Thyroid gland (tissue), 4 donors: ENCODE results near the gene ARPC2.

ENCODE experiments used
- POLR2A ChIP-seq, 2 donors: fragments of 450-650 bp; IDR thresholded peaks; one replicate each; pipeline ENCODE4 v1.6.1; 2017; ENCODE audit warnings: antibody characterized with exemption in 2 of 2, mild to moderate bottlenecking in 2 of 2, moderate library complexity in 1 of 2
- TF ChIP-seq, protein P1 (sequence below), 6 experiments: fragments of 200-600 bp in 3 of 6; fragments of 450-650 bp in 3 of 6; sonication (generic) in 3 of 6; IDR thresholded peaks; one replicate each; pipeline ENCODE4 v1.5.1; 2016 to 2019; ENCODE audit warnings: antibody characterized with exemption in 6 of 6, mild to moderate bottlenecking in 2 of 6, inconsistent platforms in 1 of 6, moderate library complexity in 1 of 6

- TF ChIP-seq, protein P1, sequence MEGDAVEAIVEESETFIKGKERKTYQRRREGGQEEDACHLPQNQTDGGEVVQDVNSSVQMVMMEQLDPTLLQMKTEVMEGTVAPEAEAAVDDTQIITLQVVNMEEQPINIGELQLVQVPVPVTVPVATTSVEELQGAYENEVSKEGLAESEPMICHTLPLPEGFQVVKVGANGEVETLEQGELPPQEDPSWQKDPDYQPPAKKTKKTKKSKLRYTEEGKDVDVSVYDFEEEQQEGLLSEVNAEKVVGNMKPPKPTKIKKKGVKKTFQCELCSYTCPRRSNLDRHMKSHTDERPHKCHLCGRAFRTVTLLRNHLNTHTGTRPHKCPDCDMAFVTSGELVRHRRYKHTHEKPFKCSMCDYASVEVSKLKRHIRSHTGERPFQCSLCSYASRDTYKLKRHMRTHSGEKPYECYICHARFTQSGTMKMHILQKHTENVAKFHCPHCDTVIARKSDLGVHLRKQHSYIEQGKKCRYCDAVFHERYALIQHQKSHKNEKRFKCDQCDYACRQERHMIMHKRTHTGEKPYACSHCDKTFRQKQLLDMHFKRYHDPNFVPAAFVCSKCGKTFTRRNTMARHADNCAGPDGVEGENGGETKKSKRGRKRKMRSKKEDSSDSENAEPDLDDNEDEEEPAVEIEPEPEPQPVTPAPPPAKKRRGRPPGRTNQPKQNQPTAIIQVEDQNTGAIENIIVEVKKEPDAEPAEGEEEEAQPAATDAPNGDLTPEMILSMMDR (IDR thresholded peaks at IDR 0.05): no peak
- TF ChIP-seq POLR2A (IDR thresholded peaks at IDR 0.05): no peak
Measured at GRCh38 chr2:218202266-218202665, 14.7 kb upstream of the ARPC2 start.
